ENCODE results near the gene THSD7A. TPM values are rescaled to one million over a fixed set of nuclear protein-coding genes. Genes with fewer than 3 reads are reported as not detected.

The THSD7A gene
- total RNA-seq, 1 donor: 0.43 TPM

DNA sequence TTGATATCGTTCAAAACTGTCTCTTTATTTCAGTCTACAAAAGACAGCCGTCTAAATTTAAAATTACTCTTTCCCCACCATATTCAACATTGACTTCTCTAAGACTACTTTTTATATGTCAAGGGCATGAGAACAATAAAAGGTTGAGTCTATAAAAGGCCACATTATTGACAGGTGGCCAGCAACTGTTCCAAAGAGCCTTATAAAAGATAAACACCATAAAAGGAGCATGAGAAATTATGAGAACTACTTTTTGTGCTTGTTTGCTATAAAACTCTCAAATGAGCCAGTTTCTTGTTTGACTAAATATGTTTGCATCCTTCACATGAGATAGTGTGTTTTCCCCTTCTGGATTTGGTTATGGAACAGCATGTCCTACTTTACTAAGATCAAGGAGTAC, 189.2 kb downstream of the THSD7A start:
- no peak overlapping the region for H3K4me3 ChIP-seq (ENCODE audit: low read depth, low read length)
- TF ChIP-seq, protein P1, sequence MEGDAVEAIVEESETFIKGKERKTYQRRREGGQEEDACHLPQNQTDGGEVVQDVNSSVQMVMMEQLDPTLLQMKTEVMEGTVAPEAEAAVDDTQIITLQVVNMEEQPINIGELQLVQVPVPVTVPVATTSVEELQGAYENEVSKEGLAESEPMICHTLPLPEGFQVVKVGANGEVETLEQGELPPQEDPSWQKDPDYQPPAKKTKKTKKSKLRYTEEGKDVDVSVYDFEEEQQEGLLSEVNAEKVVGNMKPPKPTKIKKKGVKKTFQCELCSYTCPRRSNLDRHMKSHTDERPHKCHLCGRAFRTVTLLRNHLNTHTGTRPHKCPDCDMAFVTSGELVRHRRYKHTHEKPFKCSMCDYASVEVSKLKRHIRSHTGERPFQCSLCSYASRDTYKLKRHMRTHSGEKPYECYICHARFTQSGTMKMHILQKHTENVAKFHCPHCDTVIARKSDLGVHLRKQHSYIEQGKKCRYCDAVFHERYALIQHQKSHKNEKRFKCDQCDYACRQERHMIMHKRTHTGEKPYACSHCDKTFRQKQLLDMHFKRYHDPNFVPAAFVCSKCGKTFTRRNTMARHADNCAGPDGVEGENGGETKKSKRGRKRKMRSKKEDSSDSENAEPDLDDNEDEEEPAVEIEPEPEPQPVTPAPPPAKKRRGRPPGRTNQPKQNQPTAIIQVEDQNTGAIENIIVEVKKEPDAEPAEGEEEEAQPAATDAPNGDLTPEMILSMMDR (IDR thresholded peaks at IDR 0.05; ENCODE audit: insufficient read depth, low read depth, low read length): no peak
- no peak for DNase-seq (ENCODE audit: low read depth)

GRCh38 chr7:11642276-11642675, 189.7 kb downstream of the THSD7A start:
- DNase-seq (ENCODE audit: low read depth): no peak
- no peak overlapping the region for H3K4me3 ChIP-seq (ENCODE audit: low read depth, low read length)
- TF ChIP-seq, protein P1 (IDR thresholded peaks at IDR 0.05; ENCODE audit: insufficient read depth, low read depth, low read length): no peak

DNA sequence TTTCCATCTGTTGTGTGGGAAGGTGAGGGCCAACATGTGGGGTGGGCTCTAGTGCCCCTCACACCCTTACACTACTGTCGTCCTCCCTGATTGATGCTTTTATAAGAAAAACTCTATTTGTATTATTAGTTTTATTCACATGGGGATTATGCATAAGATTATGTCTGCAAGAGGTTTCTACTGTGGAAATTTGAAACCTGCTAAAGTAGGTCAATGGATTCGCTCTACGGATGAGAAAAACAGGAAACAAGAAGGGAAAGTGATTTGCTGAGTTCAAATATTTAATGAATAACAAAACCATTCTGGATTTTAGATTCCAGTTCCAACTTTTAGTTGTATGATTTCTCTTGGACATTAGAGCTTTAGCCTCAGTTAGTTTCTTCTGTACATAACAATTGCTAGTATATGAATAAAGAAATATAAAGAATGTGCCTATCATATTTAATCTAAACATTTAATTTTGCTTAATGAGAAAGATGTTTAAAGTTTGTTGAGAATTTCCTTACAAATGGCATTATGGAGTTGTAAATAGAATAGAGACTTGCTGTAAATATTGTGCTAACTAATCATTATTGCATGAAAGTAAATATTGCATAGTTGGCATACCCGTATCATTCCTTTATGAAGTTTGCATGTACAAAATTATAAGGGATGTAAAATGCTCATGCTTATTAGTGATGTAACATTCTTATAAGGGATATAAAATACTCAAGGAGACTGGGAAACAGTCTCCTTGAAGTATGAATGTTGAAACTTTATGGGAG, 193.8 kb downstream of the THSD7A start:
- TF ChIP-seq, protein P1 (IDR thresholded peaks at IDR 0.05; ENCODE audit: insufficient read depth, low read depth, low read length): no peak
- no peak overlapping the region for H3K4me3 ChIP-seq (ENCODE audit: low read depth, low read length)
- no peak for DNase-seq (ENCODE audit: low read depth)

GRCh38 chr7:11636274-11636673, 195.7 kb downstream of the THSD7A start:
- TF ChIP-seq, protein P1 (IDR thresholded peaks at IDR 0.05; ENCODE audit: insufficient read depth, low read depth, low read length): no peak
- H3K4me3 ChIP-seq (ENCODE audit: low read depth, low read length): no peak overlapping the region
- no peak for DNase-seq (ENCODE audit: low read depth)

DNA sequence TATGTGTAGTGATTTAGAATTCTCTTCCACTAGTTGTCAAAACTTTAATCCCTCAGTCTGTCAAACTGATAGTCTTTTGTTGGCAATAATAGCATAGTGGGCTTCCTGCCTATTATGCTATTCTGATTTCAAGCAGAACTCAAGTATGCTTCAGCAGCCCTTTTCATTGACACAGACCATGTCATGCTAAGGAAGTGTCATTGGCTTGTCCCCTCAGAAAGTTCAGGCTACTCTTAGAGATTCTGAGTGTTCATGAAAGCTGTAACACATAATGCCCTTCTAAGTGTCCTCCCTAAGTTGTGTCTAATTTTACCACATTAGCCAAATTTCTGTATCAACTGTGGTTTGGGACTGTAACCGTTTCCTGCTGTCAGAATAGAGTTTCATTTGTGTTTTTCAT, 198.7 kb downstream of the THSD7A start:
- DNase-seq (ENCODE audit: low read depth): no peak
- no peak overlapping the region for H3K4me3 ChIP-seq (ENCODE audit: low read depth, low read length)
- TF ChIP-seq, protein P1 (IDR thresholded peaks at IDR 0.05; ENCODE audit: insufficient read depth, low read depth, low read length): no peak

DNA sequence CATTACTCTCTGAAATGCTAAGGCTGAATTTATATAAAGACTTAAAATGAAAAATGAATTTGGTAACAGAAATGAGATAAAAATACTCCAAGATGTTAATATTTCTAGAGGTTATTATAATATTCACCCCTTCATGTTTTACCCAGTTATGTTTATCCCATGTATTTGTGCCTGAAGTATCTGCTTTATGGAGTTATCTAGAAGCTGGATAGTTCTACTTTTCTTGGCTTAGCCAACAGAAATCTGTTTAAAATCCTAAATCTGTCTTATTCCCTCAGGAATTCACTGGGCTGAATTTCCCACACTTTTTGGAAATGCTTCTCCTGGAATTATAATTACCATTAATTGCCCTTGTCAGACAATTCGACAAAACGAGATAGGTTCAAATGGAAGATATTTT, 201.6 kb downstream of the THSD7A start:
- TF ChIP-seq, protein P1 (IDR thresholded peaks at IDR 0.05; ENCODE audit: insufficient read depth, low read depth, low read length): no peak
- no peak for DNase-seq (ENCODE audit: low read depth)
- H3K4me3 ChIP-seq (ENCODE audit: low read depth, low read length): no peak overlapping the region

- no peak overlapping the region for H3K4me3 ChIP-seq (ENCODE audit: low read depth, low read length)
- no peak for DNase-seq (ENCODE audit: low read depth)
- TF ChIP-seq, protein P1 (IDR thresholded peaks at IDR 0.05; ENCODE audit: insufficient read depth, low read depth, low read length): no peak
Measured at GRCh38 chr7:11625669-11626068, 206.3 kb downstream of the THSD7A start.

Measured in fibroblast of villous mesenchyme (primary cell).